ENCODE results near the gene NHERF2. TPM values are rescaled to one million over a fixed set of nuclear protein-coding genes. Genes with fewer than 3 reads are reported as not detected.

Gene NHERF2
- total RNA-seq, 1 donor from 2014 or later: 238 TPM

DNA sequence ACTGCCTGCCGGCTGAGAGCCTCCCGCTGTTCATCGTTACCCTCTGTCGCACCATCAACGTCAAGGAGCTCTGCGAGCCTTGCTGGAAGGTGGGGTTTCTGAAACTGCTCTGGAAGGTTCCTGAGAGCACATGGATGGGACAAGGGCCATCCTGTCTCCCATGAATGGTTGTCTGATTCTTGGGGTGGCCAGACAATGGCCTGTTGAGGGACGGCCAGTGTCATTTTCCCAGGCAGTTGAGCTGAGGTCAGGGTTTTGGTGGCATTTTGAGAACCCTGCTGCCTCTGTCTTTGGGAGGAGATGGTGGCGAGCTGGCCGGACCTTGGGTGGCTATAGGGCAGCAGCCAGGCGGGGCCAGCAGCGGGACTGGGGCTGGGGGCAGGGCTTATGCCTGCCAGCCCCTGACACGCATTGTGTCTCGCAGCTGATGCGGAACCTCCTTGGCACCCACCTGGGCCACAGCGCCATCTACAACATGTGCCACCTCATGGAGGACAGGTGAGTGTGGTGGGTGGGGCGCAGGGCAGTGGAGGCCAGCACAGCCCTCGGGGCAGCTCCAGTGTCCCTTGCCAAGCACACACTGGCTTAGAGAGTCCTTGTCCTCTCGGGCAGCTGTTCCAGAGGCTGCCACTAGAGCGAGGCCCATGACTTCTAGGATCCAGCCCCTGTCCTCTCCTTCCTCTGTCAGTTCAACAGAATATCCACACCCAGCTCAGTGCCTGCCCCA lies 30.1 kb downstream of the NHERF2 start:
- DNase-seq (ENCODE audit: low spot score): no peak

DNA sequence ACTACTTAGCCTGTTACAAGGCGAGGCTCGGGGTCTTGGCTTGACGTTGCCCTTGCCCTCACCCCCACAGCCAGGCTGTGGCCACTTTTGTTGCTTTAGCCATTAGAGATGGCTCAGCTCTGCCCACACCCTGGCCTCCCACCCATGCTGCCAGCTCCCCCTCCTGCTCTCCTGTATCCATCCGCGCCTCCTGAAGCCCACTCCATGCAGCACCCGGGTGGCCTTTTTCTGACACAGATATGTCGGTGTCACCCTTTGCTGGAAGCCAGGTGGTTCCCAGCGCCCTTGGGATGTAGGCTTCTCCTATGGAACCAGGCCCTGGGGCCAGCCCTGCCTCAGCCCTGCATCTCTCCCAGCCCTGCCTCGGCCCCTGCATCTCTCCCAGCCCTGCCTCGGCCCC lies 30.7 kb downstream of the NHERF2 start:
- no peak for DNase-seq (ENCODE audit: low spot score)

DNA sequence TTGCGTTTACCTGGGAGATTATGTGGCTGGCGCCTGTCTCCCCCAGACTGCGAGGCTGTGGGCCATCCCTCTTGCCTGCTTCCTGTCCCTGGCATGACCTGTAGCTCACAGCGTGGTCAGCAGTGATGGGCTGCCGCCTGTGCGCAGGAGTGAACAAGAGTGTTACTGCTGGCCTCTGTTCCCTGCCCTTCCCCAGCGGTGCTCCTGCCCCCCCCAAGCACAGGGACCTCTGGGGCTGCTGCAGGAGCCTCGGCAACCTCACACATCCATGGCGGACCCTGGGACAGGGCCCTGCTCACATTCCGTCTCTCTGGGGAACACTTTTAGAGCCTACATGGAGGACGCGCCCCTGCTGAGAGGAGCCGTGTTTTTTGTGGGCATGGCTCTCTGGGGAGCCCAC lies 31.7 kb downstream of the NHERF2 start:
- no peak for DNase-seq (ENCODE audit: low spot score)

DNA sequence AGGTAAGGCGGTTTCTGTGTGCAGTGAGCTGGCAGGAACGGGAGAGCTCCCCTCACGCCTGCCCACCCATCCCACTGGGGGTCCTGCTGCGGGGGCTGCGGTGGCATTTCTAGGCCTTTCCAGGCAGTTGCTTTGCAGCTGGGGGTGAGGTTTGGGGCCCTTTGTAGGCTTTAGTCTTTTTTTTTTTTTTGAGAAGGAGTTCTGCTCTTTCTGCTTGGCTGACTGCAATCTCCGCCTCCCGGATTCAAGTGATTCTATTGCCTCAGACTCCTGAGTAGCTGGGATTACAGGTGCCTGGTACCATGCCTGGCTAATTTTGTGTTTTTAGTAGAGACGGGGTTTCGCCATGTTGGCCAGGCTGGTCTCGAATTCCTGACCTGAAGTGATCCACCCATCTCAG lies 32.2 kb downstream of the NHERF2 start:
- no peak for DNase-seq (ENCODE audit: low spot score)

DNA sequence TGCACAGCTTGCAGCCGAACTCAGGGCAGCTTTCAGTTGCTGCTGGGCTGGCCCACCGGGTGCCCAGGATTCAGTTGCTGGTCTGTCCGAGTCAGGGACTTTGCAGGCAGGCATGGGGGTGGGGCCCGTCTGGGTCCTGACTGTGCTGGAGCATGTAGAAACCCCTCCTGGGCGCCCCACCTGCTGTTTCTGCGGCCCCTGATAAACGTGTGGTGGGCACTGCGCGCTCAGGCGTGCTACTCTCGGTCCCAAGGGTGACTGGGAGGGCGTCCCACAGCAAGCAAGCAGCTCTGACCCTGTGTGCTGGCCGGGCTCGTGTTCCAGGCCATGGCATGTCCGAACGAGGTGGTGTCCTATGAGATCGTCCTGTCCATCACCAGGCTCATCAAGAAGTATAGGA lies 33.6 kb downstream of the NHERF2 start:
- DNase-seq (ENCODE audit: low spot score): no peak

DNA sequence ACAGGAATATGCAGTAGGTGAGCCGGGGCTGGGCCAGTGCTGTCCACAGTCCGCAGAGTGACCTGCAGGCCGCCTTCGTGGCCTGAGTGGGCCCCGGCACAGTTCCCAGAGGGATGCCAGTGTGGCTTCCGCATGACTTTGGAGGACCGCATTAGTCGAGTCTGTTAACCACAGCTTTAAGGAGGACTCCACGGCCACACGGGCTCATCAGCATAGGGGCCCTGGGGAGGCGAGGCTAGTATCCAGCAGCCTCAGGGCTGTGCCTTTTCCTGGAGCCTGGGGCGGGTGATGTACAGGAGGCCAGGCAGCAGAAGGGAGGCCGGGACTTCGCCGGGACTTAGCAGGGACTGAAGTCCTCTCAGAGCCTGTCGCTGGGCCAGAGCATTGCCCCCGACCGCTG lies 34.3 kb downstream of the NHERF2 start:
- no peak for DNase-seq (ENCODE audit: low spot score)

DNA sequence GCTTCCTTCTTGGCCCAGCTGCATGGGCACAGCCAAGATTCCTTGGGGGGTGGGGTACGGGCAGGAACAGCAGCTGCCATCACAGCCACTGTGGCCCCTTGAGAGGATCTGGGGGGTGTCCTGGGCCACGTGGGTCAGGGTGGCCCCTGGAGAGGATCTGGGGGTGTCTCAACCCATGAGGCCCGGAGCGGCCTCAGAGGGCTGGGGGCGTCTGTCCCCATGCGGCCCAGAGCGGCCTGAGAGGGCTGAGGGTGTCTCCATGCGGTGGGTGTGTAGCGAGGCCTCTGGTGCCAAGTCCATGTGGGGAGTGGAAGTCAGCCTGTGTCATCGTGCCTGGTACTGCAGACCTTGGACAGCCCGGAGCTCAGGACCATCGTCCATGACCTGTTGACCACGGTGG lies 34.8 kb downstream of the NHERF2 start:
- DNase-seq (ENCODE audit: low spot score): no peak

DNA sequence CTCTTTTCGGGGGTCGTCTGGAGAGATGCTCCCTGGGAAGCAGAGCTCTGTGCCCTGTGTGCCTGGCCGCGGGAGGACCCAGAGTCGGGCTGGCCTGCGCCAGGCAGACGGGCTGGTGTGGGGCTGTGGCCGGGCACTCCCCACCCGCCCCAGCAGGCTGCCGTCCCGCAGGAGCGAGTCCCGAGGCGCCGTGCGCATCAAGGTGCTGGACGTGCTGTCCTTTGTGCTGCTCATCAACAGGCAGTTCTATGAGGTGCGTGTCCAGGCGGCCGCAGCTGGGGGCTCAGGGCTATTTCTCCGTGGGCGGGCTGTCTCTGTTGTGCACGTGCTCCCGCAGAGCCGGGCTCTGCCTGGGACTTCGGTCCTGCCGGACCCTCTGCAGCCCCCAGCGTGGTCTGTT lies 36.1 kb downstream of the NHERF2 start:
- DNase-seq (ENCODE audit: low spot score): no peak

DNA sequence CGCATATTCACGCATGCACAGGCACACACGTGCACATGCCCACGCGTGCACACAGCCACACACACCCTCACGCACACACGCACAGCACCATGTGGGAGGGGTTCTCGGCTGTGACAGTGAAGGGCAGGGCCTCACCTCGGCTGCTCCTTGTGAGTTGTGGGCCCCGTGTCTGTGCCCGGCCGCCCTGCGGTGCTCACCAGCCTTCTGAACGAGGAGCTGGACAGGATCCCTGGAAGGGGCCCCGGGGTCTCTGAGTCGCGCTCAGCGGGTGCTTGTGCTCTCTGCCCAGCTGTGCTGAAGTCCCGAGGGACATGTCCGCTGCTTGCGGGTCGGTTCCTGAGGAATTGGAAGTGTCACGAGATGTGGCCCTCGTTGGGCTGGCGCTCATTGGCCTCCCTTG lies 37.2 kb downstream of the NHERF2 start:
- DNase-seq (ENCODE audit: low spot score): no peak

DNA sequence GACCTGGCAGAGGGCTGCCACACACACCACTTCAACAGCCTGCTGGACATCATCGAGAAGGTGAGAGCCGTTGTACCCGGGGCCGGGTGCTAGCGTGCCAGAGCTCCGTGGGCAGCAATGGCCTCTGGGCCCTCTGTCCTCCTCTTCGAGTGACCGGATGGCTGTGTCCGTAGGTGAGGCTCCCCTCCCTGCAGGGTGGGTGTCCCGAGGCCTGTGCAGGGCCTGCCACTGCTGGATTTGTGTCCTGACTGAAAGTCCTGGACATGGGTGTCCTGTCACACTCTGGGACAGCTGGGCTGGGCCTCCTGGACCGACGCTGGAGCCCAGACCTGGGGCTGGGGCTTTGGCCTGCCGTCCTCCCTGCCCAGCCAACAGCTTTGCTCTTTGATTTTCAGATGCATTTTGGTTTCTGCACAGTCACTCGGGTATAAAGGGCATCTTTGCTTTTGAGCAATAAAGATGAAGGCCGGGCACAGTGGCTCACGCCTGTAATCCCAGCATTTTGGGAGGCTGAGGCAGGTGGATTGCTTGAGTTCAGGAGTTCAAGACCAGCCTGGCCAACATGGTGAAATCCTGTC lies 37.8 kb downstream of the NHERF2 start:
- no peak for DNase-seq (ENCODE audit: low spot score)

DNA sequence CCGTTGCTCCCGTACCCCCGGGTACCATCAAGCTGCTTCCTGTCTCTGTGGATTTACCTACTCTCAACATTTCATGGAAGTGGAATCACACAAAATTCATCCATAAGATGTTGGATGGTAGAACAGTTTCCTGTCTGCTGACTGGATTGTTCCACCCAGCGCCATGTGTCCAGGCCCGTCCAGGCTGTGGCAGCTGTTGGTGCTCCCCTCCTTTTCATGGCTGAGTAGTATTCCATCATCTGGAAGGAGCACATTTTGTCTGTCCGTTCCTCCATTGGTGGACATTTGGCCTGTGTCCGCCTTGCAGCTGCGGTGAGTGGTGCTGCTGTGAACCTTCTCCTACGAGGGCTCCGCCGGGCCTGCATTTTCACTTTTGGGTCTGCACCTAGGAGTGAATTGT lies 39.4 kb downstream of the NHERF2 start:
- DNase-seq (ENCODE audit: low spot score): no peak

DNA sequence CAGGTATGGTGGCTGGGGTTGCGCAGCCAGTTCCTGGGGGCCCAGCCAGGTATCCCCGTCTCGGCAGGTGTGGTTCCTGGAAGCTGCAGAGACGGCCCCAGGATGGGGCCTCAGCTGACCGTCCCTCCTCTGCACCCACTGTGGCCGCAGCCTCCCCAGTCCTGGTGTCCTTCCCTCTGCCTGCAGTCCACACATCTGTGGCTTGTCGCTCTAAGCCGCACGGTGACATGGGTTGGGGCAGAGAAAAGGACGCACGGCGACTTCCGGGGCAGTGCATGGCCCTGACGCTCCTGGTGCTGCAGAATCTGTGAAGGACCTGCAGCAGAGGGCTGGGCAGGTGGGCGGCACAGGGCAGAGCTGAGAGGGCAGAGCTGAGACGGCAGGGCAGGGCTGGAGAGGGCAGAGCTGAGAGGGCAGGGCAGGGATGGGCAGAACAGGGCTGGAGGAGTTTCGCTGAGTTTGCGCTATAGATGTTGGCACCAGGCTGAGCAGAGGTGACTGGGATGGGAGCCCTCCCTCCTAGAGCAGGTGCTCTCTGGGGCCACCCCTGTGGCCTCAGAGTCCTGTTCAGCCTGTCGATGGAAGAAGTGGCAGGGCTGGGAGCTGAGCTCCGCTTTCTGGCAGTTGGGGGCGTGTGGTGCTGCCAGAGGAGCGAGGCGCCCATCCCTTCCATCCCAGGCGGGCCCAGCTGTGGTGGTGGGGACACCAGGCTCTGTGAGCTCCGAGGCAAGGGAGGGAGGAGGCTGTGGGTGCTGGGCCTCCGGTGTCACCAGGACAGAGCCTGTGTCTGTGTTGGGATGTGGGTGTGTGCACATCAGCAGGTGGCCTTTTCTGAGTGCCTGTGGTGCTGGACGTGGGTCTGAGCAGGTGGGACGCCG lies 44.1 kb downstream of the NHERF2 start:
- no peak for DNase-seq (ENCODE audit: low spot score)

DNA sequence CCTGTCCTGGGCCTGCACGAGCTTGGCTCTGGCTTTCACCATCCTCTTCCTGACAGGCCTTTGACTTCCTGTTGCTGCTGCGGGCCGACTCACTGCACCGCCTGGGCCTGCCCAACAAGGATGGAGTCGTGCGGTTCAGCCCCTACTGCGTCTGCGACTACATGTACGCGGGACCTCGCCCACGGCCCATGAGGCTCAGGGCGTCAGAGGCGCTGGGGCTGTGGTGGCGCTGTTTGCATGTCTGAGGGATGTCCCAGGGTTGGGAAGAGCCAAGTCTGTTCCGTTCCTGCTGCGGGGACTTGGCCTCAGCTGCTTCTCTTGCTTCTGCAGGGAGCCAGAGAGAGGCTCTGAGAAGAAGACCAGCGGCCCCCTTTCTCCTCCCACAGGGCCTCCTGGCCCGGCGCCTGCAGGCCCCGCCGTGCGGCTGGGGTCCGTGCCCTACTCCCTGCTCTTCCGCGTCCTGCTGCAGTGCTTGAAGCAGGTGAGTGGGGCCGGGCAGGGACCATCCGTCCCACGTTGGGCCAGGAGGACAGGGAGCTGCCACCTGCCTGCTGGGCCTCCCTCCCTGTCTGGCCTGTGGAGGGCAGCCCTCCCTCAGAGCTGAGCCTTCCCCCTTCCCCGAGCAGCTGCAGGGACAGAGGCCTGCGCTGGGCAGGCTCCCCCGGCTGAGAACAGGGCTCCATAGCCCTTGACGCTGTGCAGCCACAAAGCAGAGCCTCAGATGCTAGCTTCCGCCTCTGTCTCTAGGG lies 44.9 kb downstream of the NHERF2 start:
- DNase-seq (ENCODE audit: low spot score): no peak

DNA sequence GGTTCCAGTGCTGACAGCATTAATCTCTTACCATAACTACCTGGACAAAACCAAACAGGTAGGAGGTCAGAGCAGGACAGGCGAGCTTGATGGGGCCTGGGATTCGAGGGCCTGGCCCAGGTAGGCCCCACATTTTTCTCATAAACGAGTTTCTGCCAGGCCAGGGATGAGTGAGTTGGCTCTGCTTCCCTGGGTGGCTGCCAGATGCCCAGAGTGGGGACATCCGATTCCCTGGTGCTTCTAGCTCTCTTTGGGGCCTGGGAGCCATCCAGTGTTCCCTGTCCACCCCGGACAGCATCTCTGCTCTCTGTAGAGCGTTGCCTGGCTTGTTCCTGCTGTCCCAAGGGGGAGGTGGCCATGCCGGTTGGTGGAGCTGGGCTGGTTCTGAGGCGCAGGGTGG lies 46.2 kb downstream of the NHERF2 start:
- no peak for DNase-seq (ENCODE audit: low spot score)

DNA sequence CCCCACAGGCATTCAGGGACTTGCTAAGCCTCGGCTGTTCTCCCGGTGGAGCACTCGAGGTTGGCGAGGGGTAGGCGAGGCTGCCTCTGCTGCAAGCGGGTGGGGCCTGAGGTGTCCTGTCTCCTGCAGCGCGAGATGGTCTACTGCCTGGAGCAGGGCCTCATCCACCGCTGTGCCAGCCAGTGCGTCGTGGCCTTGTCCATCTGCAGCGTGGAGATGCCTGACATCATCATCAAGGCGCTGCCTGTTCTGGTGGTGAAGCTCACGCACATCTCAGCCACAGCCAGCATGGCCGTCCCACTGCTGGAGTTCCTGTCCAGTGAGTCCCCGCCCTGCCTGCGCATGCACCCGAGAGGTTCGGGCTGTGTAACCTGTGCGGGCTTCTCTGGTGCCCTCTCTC lies 47.4 kb downstream of the NHERF2 start:
- no peak for DNase-seq (ENCODE audit: low spot score)

DNA sequence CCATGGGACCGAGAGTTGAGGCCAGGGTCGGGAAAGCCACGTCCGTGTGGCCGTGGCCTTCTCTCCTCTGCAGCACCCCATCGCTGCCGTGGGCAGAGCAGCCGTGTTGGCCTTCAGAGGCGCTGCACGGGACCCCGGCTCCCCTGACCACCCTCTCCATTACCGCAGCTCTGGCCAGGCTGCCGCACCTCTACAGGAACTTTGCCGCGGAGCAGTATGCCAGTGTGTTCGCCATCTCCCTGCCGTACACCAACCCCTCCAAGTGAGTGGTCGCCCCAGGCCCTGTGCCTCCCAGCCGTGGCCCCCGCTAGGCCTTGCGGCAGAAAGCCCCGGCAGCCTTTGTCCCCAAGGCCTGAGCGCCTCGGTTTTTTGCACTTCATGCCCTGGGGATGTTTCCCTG lies 48.9 kb downstream of the NHERF2 start:
- no peak for DNase-seq (ENCODE audit: low spot score)

DNA sequence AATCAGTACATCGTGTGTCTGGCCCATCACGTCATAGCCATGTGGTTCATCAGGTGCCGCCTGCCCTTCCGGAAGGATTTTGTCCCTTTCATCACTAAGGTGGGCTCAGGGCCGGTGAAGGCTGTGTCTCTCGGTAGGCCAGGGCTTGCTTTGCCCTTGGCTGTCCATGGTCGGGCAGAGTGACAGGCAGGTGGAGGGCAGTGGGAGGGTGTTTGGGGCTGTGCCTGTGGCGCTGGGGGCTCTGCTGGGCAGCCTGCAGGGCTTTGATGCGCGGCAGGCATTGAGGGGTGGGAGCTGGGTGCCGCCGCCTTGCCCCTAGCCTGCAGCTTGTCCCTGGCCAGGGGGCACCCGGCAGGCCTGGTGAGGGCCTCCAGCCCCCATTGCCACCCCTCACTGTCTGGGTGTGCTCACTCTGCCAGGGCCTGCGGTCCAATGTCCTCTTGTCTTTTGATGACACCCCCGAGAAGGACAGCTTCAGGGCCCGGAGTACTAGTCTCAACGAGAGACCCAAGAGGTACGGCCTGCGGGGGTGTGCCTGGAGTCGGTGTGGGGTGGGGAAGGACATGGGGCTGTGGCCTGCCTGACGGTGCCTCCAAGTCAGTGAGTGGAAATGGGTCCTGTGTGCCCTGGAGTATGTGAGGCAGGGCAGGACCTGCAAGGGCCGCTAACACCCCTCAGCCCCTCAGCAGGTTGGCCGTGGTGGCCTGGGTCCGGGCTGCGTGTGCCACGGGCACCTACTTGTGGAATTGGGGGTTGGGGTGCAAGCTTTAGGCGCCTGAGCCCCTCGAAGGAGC lies 49.6 kb downstream of the NHERF2 start:
- no peak for DNase-seq (ENCODE audit: low spot score)

DNA sequence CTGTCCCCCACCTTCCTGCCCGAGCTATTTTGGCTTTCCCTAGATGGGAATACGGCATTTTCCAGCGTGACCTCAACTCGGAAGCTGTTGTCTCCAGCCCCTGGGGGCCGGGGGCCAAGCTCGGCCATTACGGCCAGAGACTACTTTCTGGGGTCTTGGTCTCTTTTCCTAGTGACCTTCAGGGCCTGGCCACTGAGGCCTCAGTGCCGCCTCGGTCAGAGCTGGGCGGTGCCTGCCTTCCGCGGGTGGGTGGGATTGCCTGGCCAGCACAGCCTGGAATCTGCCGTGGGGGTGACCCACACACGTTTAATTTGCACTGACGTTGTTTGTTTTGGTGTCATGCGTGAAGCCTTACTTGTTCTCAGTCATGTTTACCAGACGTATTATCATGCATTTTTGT lies 50.3 kb downstream of the NHERF2 start:
- no peak for DNase-seq (ENCODE audit: low spot score)

DNA sequence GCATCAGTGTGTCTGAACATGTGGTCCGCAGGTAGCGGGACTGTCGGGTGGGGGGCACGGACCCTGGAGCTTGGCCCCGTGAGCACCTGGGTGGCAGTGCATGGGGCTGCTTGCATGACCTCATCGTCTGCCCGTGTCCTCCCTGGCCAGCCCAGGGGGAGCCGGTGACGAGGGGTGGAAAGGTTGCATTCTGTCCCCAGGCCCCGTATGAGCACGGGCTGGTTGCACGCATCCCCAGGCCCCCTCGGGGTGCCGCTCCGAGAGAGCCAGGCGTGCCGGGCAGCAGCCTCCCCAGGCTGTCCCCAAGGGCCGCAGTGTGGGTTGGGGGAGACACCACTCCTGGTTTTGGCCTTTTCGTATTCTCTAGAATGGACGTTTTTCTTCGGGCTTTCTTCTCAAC lies 51.0 kb downstream of the NHERF2 start:
- no peak for DNase-seq (ENCODE audit: low spot score)

DNA sequence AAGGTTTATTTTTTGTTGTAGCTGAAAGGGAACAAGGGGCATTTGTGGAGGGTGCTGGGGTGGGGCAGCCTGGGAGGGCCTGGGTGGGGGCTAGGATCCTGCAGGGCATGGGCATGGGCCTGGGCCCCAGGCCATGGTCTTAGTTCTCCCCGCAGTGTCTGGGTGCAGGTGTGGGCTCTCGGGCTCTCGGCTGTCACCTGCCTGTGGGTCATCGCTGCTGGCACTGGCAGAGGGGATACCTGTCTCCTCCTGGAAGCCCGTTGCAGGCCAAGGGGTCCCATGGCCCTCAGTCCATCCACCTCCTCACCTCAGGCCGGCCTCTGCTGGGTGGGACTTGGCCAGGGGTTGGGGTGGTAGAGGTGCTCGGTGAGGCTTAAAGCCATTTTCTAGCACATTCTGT lies 51.4 kb downstream of the NHERF2 start:
- no peak for DNase-seq (ENCODE audit: low spot score)

DNA sequence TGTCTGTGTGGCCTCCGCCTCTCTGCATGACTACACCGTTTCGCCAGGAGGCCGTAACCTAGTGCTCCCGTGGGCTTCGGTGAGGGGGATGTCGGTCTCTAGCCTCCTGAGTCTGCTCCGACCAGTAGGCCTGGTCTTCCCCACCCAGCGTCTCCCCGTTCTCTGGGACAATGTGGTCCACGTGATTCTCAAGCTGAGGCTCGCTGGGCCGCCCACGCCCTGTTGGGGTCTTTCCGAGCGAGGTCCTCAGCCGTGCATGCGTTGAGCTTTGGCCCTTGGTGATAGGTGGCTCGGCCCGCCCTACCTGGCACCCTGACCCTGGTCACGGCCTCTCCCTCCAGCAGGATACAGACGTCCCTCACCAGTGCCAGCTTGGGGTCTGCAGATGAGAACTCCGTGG lies 52.0 kb downstream of the NHERF2 start:
- no peak for DNase-seq (ENCODE audit: low spot score)

Data from mesenteric fat pad (tissue), 1 donor.